H9 (cell line): ENCODE measurements around the gene TRERF1. TPM values are rescaled to one million over a fixed set of nuclear protein-coding genes. Genes with fewer than 3 reads are reported as not detected.
A peak's percentile ranks its signal among the peaks of the same experiment; 100 is the strongest.

ENCODE experiments used
- DNase-seq: peaks from one replicate; pipeline ENCODE4 v3.0.0-alpha.2; 2017
- H2AFZ ChIP-seq: one replicate; pipeline ENCODE4 v1.6.1; 2013; ENCODE audit warnings: mild to moderate bottlenecking, low read length, control low read depth, moderate library complexity
- H2AK5ac ChIP-seq: 2 replicates; pipeline ENCODE4 v1.6.1; 2013; ENCODE audit warnings: low read length, control low read depth, mixed read lengths; ENCODE audit not compliant: insufficient read length
- H2BK120ac ChIP-seq: one replicate; pipeline ENCODE4 v1.6.1; 2013; ENCODE audit warnings: low read depth, mild to moderate bottlenecking, low read length, control low read depth, inconsistent platforms; ENCODE audit not compliant: poor library complexity, severe bottlenecking
- H2BK12ac ChIP-seq: 2 replicates; pipeline ENCODE4 v1.6.1; 2013; ENCODE audit warnings: low read length, control low read depth, mixed read lengths, low read depth; ENCODE audit not compliant: insufficient read length
- H2BK15ac ChIP-seq: 2 replicates; pipeline ENCODE4 v1.6.1; 2013; ENCODE audit warnings: low read depth, low read length, control low read depth
- H2BK20ac ChIP-seq: one replicate; pipeline ENCODE4 v1.6.1; 2013; ENCODE audit warnings: low read depth, mild to moderate bottlenecking, low read length, control low read depth, inconsistent platforms; ENCODE audit not compliant: poor library complexity, severe bottlenecking
- H2BK5ac ChIP-seq: 2 replicates; pipeline ENCODE4 v1.6.1; 2013; ENCODE audit warnings: low read length, control low read depth, mixed read lengths; ENCODE audit not compliant: insufficient read length
- H3K14ac ChIP-seq: 2 replicates; pipeline ENCODE4 v1.6.1; 2013; ENCODE audit warnings: low read length, control low read depth; ENCODE audit not compliant: insufficient read depth
- H3K18ac ChIP-seq: 2 replicates; pipeline ENCODE4 v1.6.1; 2013; ENCODE audit warnings: low read depth, mild to moderate bottlenecking, mixed read lengths, low read length, control low read depth; ENCODE audit not compliant: insufficient read length
- H3K23ac ChIP-seq: 2 replicates; pipeline ENCODE4 v1.6.1; 2013; ENCODE audit warnings: low read length, control low read depth, mixed read lengths, low read depth; ENCODE audit not compliant: insufficient read length
- H3K23me2 ChIP-seq: 2 replicates; pipeline ENCODE4 v1.6.1; 2013; ENCODE audit warnings: low read depth, mild to moderate bottlenecking, mixed read lengths, low read length, control low read depth; ENCODE audit not compliant: insufficient read length, poor library complexity, severe bottlenecking
- H3K27ac ChIP-seq: 2 replicates; pipeline ENCODE4 v1.5.1; 2013; ENCODE audit warnings: low read length, control low read depth, mixed read lengths, low read depth; ENCODE audit not compliant: insufficient read length
- H3K27me3 ChIP-seq: 2 replicates; pipeline ENCODE4 v1.6.1; 2013; ENCODE audit warnings: low read length, control low read depth, inconsistent platforms; ENCODE audit not compliant: insufficient read depth
- H3K4ac ChIP-seq: 2 replicates; pipeline ENCODE4 v1.6.1; 2013; ENCODE audit warnings: low read depth, mild to moderate bottlenecking, control low read depth, inconsistent platforms, low read length, moderate library complexity
- H3K4me1 ChIP-seq: 2 replicates; pipeline ENCODE4 v1.6.1; 2013; ENCODE audit warnings: low read length, control low read depth, inconsistent platforms; ENCODE audit not compliant: insufficient read depth
- H3K4me2 ChIP-seq: 2 replicates; pipeline ENCODE4 v1.6.1; 2013; ENCODE audit warnings: low read length, control low read depth, mixed read lengths; ENCODE audit not compliant: insufficient read length, insufficient read depth
- H3K56ac ChIP-seq: 2 replicates; pipeline ENCODE4 v1.6.1; 2013; ENCODE audit warnings: low read depth, mild to moderate bottlenecking, mixed read lengths, low read length, control low read depth; ENCODE audit not compliant: insufficient read length
- H3K79me1 ChIP-seq: 2 replicates; pipeline ENCODE4 v1.6.1; 2013; ENCODE audit warnings: low read depth, mild to moderate bottlenecking, moderate library complexity, low read length, control low read depth, inconsistent platforms; ENCODE audit not compliant: insufficient read depth, poor library complexity, severe bottlenecking
- H3K79me2 ChIP-seq: 2 replicates; pipeline ENCODE4 v1.6.1; 2013; ENCODE audit warnings: low read length, control low read depth, inconsistent platforms; ENCODE audit not compliant: insufficient read depth
- H3K9ac ChIP-seq: 2 replicates; pipeline ENCODE4 v1.6.1; 2013; ENCODE audit warnings: low read length, control low read depth, mixed read lengths; ENCODE audit not compliant: insufficient read length; ENCODE audit errors: extremely low read depth
- H3K9me3 ChIP-seq: one replicate; pipeline ENCODE4 v1.6.1; 2013; ENCODE audit warnings: low read depth, low read length, inconsistent platforms; ENCODE audit not compliant: control insufficient read depth
- H3T11ph ChIP-seq: one replicate; pipeline ENCODE4 v1.6.1; 2013; ENCODE audit warnings: mild to moderate bottlenecking, low read length, control low read depth, inconsistent platforms
- H4K20me1 ChIP-seq: one replicate; pipeline ENCODE4 v1.6.1; 2013; ENCODE audit not compliant: control insufficient read depth, insufficient read length, insufficient read depth
- H4K5ac ChIP-seq: 2 replicates; pipeline ENCODE4 v1.6.1; 2013; ENCODE audit warnings: low read depth, mild to moderate bottlenecking, mixed read lengths, low read length, control low read depth; ENCODE audit not compliant: insufficient read length
- H4K8ac ChIP-seq: replicated peaks from 2 replicates; pipeline ENCODE4 v1.6.1; 2013; ENCODE audit warnings: low read length, control low read depth, mixed read lengths, low read depth; ENCODE audit not compliant: insufficient read length
- H4K91ac ChIP-seq: 2 replicates; pipeline ENCODE4 v1.6.1; 2013; ENCODE audit warnings: low read depth, mild to moderate bottlenecking, moderate library complexity, mixed read lengths, low read length, control low read depth; ENCODE audit not compliant: insufficient read length
- H3K27ac Mint-ChIP-seq, 3 experiments: 2 replicates in 2 of 3; 3 replicates in 1 of 3; pipeline ENCODE4 v1.8.0; 2020 to 2021; ENCODE audit warnings: mixed read lengths in 3 of 3, mild to moderate bottlenecking in 1 of 3, moderate library complexity in 1 of 3
- H3K27me3 Mint-ChIP-seq: 2 replicates; pipeline ENCODE4 v1.8.0; 2021; ENCODE audit warnings: low read depth, mild to moderate bottlenecking, moderate library complexity, mixed read lengths
- H3K36me3 Mint-ChIP-seq, 3 experiments: 2 replicates in 2 of 3; 3 replicates in 1 of 3; pipeline ENCODE4 v1.8.0; 2020 to 2021; ENCODE audit warnings: low read depth in 3 of 3, mixed read lengths in 3 of 3; ENCODE audit not compliant: insufficient read depth in 1 of 3
- H3K4me1 Mint-ChIP-seq, 2 experiments: 2 replicates each; pipeline ENCODE4 v1.8.0; 2020; ENCODE audit warnings: mixed read lengths in 2 of 2
- H3K4me3 Mint-ChIP-seq, 2 experiments: 2 replicates in 1 of 2; 3 replicates in 1 of 2; pipeline ENCODE4 v1.8.0; 2020 to 2021; ENCODE audit warnings: mild to moderate bottlenecking in 2 of 2, mixed read lengths in 2 of 2, moderate library complexity in 1 of 2
- H3K9me3 Mint-ChIP-seq, 2 experiments: 2 replicates in 1 of 2; 3 replicates in 1 of 2; pipeline ENCODE4 v1.8.0; 2020; ENCODE audit warnings: mild to moderate bottlenecking in 2 of 2, mixed read lengths in 2 of 2, moderate library complexity in 1 of 2
- CTCF ChIP-seq: fragments of 200-600 bp; sonication (generic); conservative IDR thresholded peaks from 3 replicates; pipeline ENCODE4 v1.8.0; 2021; ENCODE audit warnings: antibody characterized with exemption, mild to moderate bottlenecking
- WGBS: extraction: QIAGEN DNeasy Blood & Tissue Kit; methylation state at CpG from one replicate; pipeline ENCODE4 v1.1.7; 2013; ENCODE audit warnings: missing lambda C conversion rate, low lambda C conversion rate, mixed read lengths; ENCODE audit not compliant: insufficient read length; ENCODE audit errors: extremely low coverage; 5-methylcytosine and 5-hydroxymethylcytosine counted together
- total RNA-seq: library from RNA; stranded (reverse); gene quantifications from 2 replicates; pipeline ENCODE4 v1.2.1, GENCODE V29; 2021

TRERF1 gene
- total RNA-seq, 1 experiment from 2014 or later: 19.7 TPM

DNA sequence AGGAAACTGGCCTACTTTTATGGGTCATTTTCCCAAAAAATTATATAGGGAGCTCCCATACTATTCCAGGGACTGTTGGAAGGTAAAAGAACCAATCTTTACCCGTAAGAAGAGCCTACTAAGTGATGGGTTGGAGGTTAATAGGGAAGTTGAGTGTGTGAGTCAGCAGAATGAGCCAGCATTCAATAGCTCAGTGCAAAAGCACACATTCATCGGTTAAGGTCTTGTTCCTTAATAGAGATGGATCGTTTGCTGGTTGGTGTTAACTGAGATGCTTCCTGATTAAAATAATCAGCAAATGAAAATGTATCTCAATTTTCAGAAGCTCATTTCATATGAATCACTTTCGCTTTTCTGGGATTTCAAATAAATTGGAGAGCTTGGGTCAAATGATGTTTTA lies 118.8 kb downstream of the TRERF1 start:
- H3K9ac ChIP-seq: no peak overlapping the region
- H3K23me2 ChIP-seq: no peaks in the 10 kb centered on the region
- H3K4me2 ChIP-seq: no peak overlapping the region
- DNase-seq: no peak
- no peak overlapping the region for H4K8ac ChIP-seq
- no peaks in the 10 kb centered on the region for H3K27me3 ChIP-seq
- Mint-ChIP-seq H3K4me3 (no peak overlapping the region; a peak in 1 of 5 replicates), H3K27me3 (no peaks in the 10 kb centered on the region), H3K4me1 (peaks cover 27 to 30% of the 10 kb centered on the region in 2 experiments), H3K9me3 (no peaks in the 10 kb centered on the region), H3K36me3 (no peaks in the 10 kb centered on the region; a peak in 1 of 7 replicates), H3K27ac (peak overlapping the region in 1 of 3 experiments; percentile 76; a peak in 1 of 7 replicates)
- no peak overlapping the region for H2BK5ac ChIP-seq
- no peak for TF ChIP-seq CTCF
- H3K4ac ChIP-seq: no peak overlapping the region
- H2BK15ac ChIP-seq: no peak overlapping the region
- H3K56ac ChIP-seq: no peak overlapping the region
- H3K18ac ChIP-seq: no peak overlapping the region
- no peak overlapping the region for H2BK20ac ChIP-seq
- no CpG with 5 or more reads among the region's 4 CpGs for WGBS
- H3K14ac ChIP-seq: no peak overlapping the region
- H4K91ac ChIP-seq: no peak overlapping the region
- H2BK120ac ChIP-seq: no peak overlapping the region
- no peaks in the 10 kb centered on the region for H3K79me1 ChIP-seq
- no peaks in the 10 kb centered on the region for H3K79me2 ChIP-seq
- no peaks in the 10 kb centered on the region for H3K9me3 ChIP-seq
- H2AFZ ChIP-seq: no peak overlapping the region
- H4K5ac ChIP-seq: no peak overlapping the region
- H3T11ph ChIP-seq: no peak overlapping the region
- H3K27ac ChIP-seq: no peak overlapping the region
- no peak overlapping the region for H2BK12ac ChIP-seq
- H4K20me1 ChIP-seq: no peaks in the 10 kb centered on the region
- no peaks in the 10 kb centered on the region for H3K4me1 ChIP-seq
- H3K23ac ChIP-seq: no peak overlapping the region
- H2AK5ac ChIP-seq: no peak overlapping the region
